NCI-H446 treated with DMSO at 0.1 percent for 48 hours (cell line): ENCODE data around the gene ACOT13.
"Not testable (repeated sequence)": the region's sequence is repeated elsewhere in the genome, so short reads cannot be mapped to it uniquely, and the experiment has no call there.

Source experiments
- DNase-seq: peaks from one replicate; lab custom pipeline; 2025; lab: John Stamatoyannopoulos, UW

Gene ACOT13

GRCh38 chr6:24662236-24662635, 4.6 kb upstream of the ACOT13 start:
- no peak for DNase-seq

DNA sequence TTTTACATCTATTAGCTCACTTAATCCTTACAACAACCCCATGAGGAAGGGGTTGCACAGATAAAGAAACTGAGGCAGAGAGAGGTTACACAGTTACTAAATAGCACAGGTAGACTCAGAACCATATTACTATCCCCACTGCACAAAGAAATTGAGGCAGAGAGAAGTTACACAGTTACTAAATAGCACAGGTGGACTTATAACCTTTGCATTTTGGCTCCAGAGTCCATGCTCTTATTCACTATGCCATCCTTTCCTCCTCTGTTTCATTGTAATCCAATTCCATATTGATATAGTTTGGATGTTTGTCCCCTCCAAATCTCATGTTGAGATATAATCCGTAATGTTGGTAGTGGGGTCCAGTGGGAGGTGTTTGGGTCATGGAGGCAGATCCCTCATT, 3.7 kb upstream of the ACOT13 start:
- no peak for DNase-seq

DNA sequence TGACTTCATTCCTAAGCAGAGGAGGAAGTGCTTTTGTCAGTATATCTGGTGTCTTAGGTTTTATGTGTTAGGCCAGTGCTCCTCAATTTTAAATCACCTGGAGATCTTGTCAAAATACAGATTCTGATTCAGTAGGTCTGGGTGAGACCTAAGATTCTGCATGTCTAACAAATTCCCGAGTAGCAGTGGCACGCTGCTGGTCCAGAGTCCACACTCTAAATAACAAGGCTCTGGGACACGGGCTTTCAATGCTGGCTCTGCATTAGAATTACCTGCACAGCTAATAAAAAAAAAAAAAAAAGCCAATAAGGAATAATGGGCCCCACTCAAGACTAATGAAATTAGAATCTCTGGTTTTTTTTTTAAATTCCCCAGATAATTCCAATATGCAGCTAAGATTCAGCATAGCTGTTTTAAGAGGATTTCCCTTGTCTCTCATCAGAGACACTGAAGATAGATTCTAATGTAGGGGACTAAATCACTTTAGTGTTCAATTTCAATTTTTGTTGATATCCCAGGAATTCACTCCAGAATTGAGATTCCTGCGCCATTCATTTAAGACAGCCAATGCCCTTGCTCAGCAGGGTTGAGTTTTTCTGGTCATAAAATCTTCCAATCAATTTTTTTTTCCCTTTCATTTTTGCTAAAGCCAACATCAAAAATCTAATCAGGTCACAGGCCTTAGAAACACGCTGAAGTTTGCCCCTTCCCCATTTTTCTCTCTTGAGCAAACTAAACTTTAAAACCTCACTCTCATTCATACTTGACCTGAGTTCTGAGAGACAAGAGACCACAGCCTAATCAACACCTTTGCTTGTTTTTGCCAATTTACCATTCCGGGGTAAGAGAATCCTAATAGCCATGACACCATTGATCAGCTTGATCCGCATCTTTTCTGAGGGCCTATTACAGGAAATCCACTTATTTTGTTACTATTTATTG, 2.6 kb upstream of the ACOT13 start:
- DNase-seq, result no peak

GRCh38 chr6:24666097-24666640, 708 bp upstream of the ACOT13 start:
- DNase-seq, result no peak

GRCh38 chr6:24667378-24667803, 514 bp downstream of the ACOT13 start:
- DNase-seq, result no peak

GRCh38 chr6:24668066-24668996, 1.5 kb downstream of the ACOT13 start:
- not testable (repeated sequence) for DNase-seq

- DNase-seq, result no peak
These were observed 2.1 kb downstream of the ACOT13 start for GRCh38 chr6:24668997-24669361.

GRCh38 chr6:24670492-24670891, 3.6 kb downstream of the ACOT13 start:
- not testable (repeated sequence) for DNase-seq

- DNase-seq, result not testable (repeated sequence)
These were observed 4.2 kb downstream of the ACOT13 start for GRCh38 chr6:24671077-24671476.

DNA sequence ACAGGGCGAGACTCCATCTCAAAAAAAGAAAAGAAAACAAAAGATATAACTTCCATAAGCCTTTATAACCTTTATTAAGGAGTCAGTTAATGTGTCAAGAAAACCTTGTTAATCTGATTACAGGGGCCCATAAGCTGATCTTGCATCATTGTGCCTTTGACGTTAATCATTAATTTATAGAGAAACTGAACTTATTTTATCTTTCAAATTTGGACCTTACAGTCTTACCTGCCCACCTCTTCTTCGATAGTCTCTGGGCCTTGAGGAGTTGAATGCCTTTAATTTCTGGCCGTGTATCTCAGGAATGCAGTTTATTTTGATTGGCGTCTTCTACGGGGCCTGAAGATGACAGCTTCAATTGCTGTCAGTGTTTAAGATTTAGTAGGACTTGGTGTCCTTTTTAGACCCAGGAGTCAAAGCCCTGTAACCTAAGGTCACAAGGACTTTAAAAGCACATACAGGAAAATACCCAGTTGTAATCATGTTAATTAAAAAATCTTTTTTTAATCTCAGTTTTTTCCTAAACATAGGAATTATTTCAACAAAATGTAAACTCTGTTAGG, 5.8 kb downstream of the ACOT13 start:
- no peak for DNase-seq

DNA sequence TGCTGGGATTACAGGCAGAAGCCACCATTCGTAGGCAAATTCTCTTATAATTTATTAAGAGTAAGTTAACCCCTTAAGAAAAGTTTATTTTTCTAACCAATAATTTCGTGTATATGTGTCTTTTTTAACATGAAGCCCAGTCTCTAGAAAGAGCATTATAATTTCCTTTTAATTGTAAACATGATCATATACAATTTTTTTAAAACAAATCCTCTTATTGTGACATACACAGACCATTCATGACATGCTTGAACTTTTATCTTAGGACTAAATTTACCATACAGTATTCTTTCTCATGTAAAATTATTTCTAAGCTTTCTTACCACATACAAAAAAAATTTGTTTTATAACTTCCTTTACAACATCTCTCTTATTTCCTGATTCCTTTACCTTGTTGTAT, 6.7 kb downstream of the ACOT13 start:
- no peak for DNase-seq

- not testable (repeated sequence) for DNase-seq
These were observed 12.0 kb downstream of the ACOT13 start for GRCh38 chr6:24678792-24679352.

GRCh38 chr6:24680582-24680981, 13.7 kb downstream of the ACOT13 start:
- no peak for DNase-seq

- no peak for DNase-seq
These were observed 16.7 kb downstream of the ACOT13 start for GRCh38 chr6:24683297-24684296.

DNA sequence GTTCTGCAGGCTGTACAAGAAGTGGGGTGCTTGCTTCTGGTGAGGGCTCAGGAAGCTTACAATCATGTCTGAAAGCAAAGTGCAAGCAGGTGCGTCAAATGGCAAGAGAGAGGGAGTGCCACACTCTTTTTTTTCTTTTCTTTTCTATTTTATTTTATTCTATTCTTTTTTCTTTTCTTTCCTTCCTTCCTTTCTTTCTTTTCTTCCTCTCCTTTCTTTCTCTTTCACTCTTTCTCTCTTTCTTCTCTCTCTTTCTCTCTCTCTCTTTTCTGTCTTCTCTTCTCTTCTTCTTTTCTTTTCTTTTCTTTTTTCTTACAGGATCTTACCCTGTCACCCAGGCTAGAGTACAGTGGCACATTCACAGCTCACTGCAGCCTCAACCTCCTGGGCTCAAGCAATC, 19.5 kb downstream of the ACOT13 start:
- DNase-seq, result no peak

- DNase-seq, result no peak
These were observed 20.1 kb downstream of the ACOT13 start for GRCh38 chr6:24686946-24687345.

DNA sequence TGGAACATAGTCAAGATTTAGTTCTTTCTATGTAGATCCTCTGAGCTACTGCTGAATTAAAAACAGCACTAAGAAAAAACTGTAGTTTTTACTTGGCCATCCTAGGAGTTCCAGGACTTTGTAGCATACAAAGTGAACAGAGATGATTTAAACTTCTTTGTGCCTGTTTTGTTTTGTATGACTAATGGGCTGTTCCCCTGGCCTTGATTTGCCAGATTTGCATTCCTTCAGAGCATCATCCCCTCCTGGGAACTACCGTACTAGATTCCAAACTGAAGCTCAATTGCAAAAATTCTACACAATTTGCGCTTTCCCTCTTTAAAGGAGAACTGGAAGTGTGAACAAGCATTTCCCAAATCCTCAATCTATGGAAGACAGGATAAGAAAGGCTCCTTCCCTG, 23.1 kb downstream of the ACOT13 start:
- no peak for DNase-seq

DNA sequence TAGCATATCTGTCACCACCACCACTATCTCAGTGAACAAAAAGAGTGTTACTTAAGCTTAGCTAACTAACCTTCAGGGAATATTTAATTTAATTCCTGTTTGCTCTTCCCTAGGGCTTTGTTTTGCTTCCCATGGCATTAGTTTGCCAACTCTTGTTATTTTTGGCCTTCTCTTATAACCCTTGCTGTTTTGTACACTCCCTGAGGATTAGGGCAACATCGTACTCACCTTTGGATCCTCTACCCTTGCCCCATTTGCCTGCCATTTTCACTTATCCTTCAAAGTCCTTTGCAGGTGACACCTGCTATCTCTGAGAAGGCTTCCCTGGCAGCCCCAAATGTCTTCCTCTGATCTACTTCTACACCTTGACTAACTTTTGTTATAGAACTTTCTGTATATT, 23.7 kb downstream of the ACOT13 start:
- DNase-seq, result no peak

DNA sequence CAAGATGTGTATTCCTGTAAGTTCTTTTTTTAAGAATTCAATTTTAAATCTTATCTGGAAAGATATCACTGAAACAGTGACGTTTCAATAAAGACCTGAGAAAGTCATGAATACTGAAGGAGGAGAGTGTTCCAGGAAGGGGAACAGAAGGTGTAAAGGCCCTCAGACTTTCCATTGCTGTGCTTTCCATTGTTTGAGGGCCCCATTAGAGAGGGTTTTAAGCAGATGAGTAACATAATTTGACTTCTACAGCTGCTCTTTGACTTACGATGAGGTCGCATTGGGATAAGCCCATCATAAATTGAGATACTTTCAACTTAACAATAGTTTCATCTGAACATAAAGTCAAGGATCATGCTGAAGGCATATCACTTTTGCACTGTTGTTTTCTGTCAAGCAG, 24.7 kb downstream of the ACOT13 start:
- no peak for DNase-seq

GRCh38 chr6:24692003-24692402, 25.1 kb downstream of the ACOT13 start:
- DNase-seq, result no peak

DNA sequence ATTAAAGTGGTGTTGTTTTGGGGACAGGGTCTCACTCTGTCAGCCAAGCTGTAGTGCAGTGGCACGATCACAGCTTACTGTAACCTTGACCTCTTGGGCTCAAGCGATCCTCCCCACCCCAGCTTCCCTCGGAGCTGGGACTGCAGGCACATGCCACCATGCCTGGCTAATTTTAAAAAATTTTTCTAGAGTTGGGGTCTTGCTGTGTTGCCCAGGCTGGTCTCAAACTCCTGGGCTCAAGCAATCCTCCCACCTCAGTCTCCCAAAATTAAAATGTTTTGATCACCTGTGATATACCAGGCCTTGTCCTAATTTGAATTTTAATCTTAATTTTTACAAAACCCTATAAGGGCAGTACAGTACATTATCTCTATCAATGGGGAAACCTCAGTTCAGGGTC, 25.5 kb downstream of the ACOT13 start:
- no peak for DNase-seq
